HG03571 (cell line): ENCODE measurements around the gene STXBP1.

Experiments used
- ATAC-seq: cut with Tn5 transposase; IDR thresholded peaks from one replicate; pipeline ENCODE4 v1.9.1; 2021; ENCODE audit not compliant: unreplicated experiment

STXBP1 gene

GRCh38 chr9:127689329-127690000 lies 77.4 kb downstream of the STXBP1 start:
- ATAC-seq, result no peak

- ATAC-seq, result no peak
Observed at GRCh38 chr9:127690735-127691134, 78.7 kb downstream of the STXBP1 start.

- ATAC-seq, result no peak
Observed at GRCh38 chr9:127692071-127692470, 80.0 kb downstream of the STXBP1 start.

- no peak for ATAC-seq
Observed at GRCh38 chr9:127693143-127693542, 81.1 kb downstream of the STXBP1 start.

- no peak for ATAC-seq
Observed at GRCh38 chr9:127693697-127694096, 81.6 kb downstream of the STXBP1 start.

GRCh38 chr9:127694890-127695720 lies 83.0 kb downstream of the STXBP1 start:
- no peak for ATAC-seq

GRCh38 chr9:127697575-127697974 lies 85.5 kb downstream of the STXBP1 start:
- no peak for ATAC-seq

GRCh38 chr9:127698386-127698785 lies 86.3 kb downstream of the STXBP1 start:
- ATAC-seq, result no peak

- peak; percentile 85 for ATAC-seq
Observed at GRCh38 chr9:127698985-127699670, 87.1 kb downstream of the STXBP1 start.

GRCh38 chr9:127700140-127700539 lies 88.1 kb downstream of the STXBP1 start:
- ATAC-seq, result no peak

GRCh38 chr9:127700594-127701255 lies 88.6 kb downstream of the STXBP1 start:
- no peak for ATAC-seq

GRCh38 chr9:127703289-127703946 lies 91.3 kb downstream of the STXBP1 start:
- ATAC-seq, result no peak

- no peak for ATAC-seq
Observed at GRCh38 chr9:127705577-127706379, 93.7 kb downstream of the STXBP1 start.

GRCh38 chr9:127706836-127707241 lies 94.8 kb downstream of the STXBP1 start, which contains the start of gene CFAP157:
Gene CFAP157, plus strand, starts transcription at chr9:127706988. Its CDS starts 44 bp downstream, at chr9:127707032.
- no peak for ATAC-seq

- ATAC-seq, result no peak
Observed at GRCh38 chr9:127707766-127708165, 95.7 kb downstream of the STXBP1 start.

- ATAC-seq, result no peak
Observed at GRCh38 chr9:127708952-127709587, 97.0 kb downstream of the STXBP1 start.

GRCh38 chr9:127710204-127710783 lies 98.2 kb downstream of the STXBP1 start:
- ATAC-seq, result no peak

GRCh38 chr9:127711226-127711701 lies 99.2 kb downstream of the STXBP1 start:
- no peak for ATAC-seq

- ATAC-seq, result no peak
Observed at GRCh38 chr9:127711831-127712274, 99.8 kb downstream of the STXBP1 start.
